Keratinocyte (primary cell): ENCODE measurements around the gene ERG28. TPM values are rescaled to one million over a fixed set of nuclear protein-coding genes. Genes with fewer than 3 reads are reported as not detected.

Source experiments
- DNase-seq: peaks from one replicate; pipeline ENCODE4 v3.0.0-alpha.2; 2011; ENCODE audit warnings: low read depth, missing footprints, low spot score
- FAIRE-seq: peaks from 2 replicates; lab custom pipeline; 2011; peaks lifted over from hg19 to GRCh38; lab: Jason Lieb, UNC
- H2AFZ ChIP-seq: 2 replicates; pipeline ENCODE4 v1.6.0; 2012; ENCODE audit warnings: low read length, control low read depth, inconsistent platforms; ENCODE audit not compliant: control insufficient read depth
- H3K27ac ChIP-seq: 2 replicates; pipeline ENCODE4 v1.5.1; 2011; ENCODE audit warnings: low read length; ENCODE audit not compliant: control insufficient read depth, insufficient read depth
- H3K27me3 ChIP-seq: 3 replicates; pipeline ENCODE4 v1.6.0; 2011; ENCODE audit warnings: low read length; ENCODE audit not compliant: control insufficient read depth, insufficient read depth; ENCODE audit errors: extremely low read depth
- H3K36me3 ChIP-seq, 2 experiments: 2 replicates in 1 of 2; 3 replicates in 1 of 2; pipeline ENCODE4 v1.5.1; 2011; ENCODE audit warnings: low read length in 2 of 2, mild to moderate bottlenecking in 1 of 2; ENCODE audit not compliant: control insufficient read depth in 2 of 2, insufficient read depth in 2 of 2; ENCODE audit errors: extremely low read depth in 1 of 2
- H3K4me1 ChIP-seq: 3 replicates; pipeline ENCODE4 v1.5.1; 2011; ENCODE audit warnings: low read length; ENCODE audit not compliant: control insufficient read depth, insufficient read depth; ENCODE audit errors: extremely low read depth
- H3K4me2 ChIP-seq: 3 replicates; pipeline ENCODE4 v1.6.0; 2011; ENCODE audit warnings: low read depth, low read length; ENCODE audit not compliant: control insufficient read depth, insufficient read depth; ENCODE audit errors: extremely low read depth
- H3K4me3 ChIP-seq, 3 experiments: fragments of 200-600 bp in 1 of 3; sonication (generic) in 1 of 3; 2 replicates in 2 of 3; 3 replicates in 1 of 3; pipeline ENCODE4 v1.5.1; 2011 to 2016; ENCODE audit warnings: low read length in 3 of 3, mild to moderate bottlenecking in 3 of 3, control low read depth in 2 of 3, inconsistent platforms in 1 of 3, low read depth in 1 of 3, mixed read lengths in 1 of 3, mixed run types in 1 of 3, moderate library complexity in 1 of 3; ENCODE audit not compliant: control insufficient read depth in 2 of 3, insufficient read depth in 2 of 3; ENCODE audit errors: extremely low read depth in 1 of 3
- H3K79me2 ChIP-seq: 2 replicates; pipeline ENCODE4 v1.6.0; 2012; ENCODE audit warnings: low read length; ENCODE audit not compliant: control insufficient read depth, insufficient read depth
- H3K9ac ChIP-seq: 3 replicates; pipeline ENCODE4 v1.6.0; 2011; ENCODE audit warnings: low read length; ENCODE audit not compliant: control insufficient read depth, insufficient read depth; ENCODE audit errors: extremely low read depth
- H3K9me1 ChIP-seq: 3 replicates; pipeline ENCODE4 v1.6.0; 2011; ENCODE audit warnings: low read length; ENCODE audit not compliant: control insufficient read depth, insufficient read depth; ENCODE audit errors: extremely low read depth
- H3K9me3 ChIP-seq: 2 replicates; pipeline ENCODE4 v1.5.1; 2012; ENCODE audit warnings: low read depth, low read length; ENCODE audit not compliant: control insufficient read depth
- H4K20me1 ChIP-seq: 3 replicates; pipeline ENCODE4 v1.6.0; 2011; ENCODE audit warnings: low read length; ENCODE audit not compliant: control insufficient read depth, insufficient read depth; ENCODE audit errors: extremely low read depth
- EZH2 ChIP-seq: IDR thresholded peaks from one replicate; pipeline ENCODE4 v1.6.1; 2012; ENCODE audit warnings: inconsistent platforms, mild to moderate bottlenecking, low read length, moderate library complexity
- dilution Hi-C: fragments of 300-500 bp; cut with MboI; formaldehyde crosslinking; loops from one replicate; pipeline ENCODE4 v1.7.0; 2020; ENCODE audit warnings: low sequenced_read_pairs; ENCODE audit not compliant: extremely low pct_ligation_motif_present
- polyA minus RNA-seq, 3 experiments: library from RNA; depleted of rRNA, polyadenylated mRNA; stranded (reverse); fragments of >200 nt; gene quantifications; 1 replicate in 1 of 3; 2 replicates in 1 of 3; 3 replicates in 1 of 3; pipeline ENCODE4 v1.2.3, GENCODE V29; 2011
- polyA plus RNA-seq, 5 experiments: library from polyadenylated mRNA; depleted of rRNA in 3 of 5; stranded (reverse) in 3 of 5; stranded (forward) in 1 of 5; unstranded in 1 of 5; fragments of >200 nt; gene quantifications; 1 replicate in 1 of 5; 2 replicates in 3 of 5; 3 replicates in 1 of 5; pipeline versions ENCODE4 v1.2.1 to v1.2.3, GENCODE V29; 2011 to 2012; ENCODE audit warnings: missing spikeins in 2 of 5, low read depth in 1 of 5, low replicate concordance in 1 of 5
- TF ChIP-seq, protein P1 (sequence below), 3 experiments: IDR thresholded peaks in 1 of 3; conservative IDR thresholded peaks in 1 of 3; optimal IDR thresholded peaks in 1 of 3; 2 replicates in 2 of 3; 3 replicates in 1 of 3; pipeline versions ENCODE3 to v1.5.1; 2011; ENCODE audit warnings: low read length in 3 of 3, mild to moderate bottlenecking in 3 of 3, moderate library complexity in 2 of 3, control low read depth in 1 of 3, inconsistent platforms in 1 of 3; ENCODE audit not compliant: insufficient read depth in 2 of 3; ENCODE audit errors: extremely low read depth in 1 of 3

ERG28 gene, protein sequence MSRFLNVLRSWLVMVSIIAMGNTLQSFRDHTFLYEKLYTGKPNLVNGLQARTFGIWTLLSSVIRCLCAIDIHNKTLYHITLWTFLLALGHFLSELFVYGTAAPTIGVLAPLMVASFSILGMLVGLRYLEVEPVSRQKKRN
- polyA plus RNA-seq (48.1 to 63.1 TPM (median 59.8 TPM) in 3 replicates), polyA minus RNA-seq (21.2 to 35.3 TPM (median 23.5 TPM) in 3 replicates)
- polyA plus RNA-seq (2011; ENCODE audit: low read depth): 8.3 TPM
- 50.2 and 78.6 TPM in 2 replicates for polyA plus RNA-seq (2011; cell fraction: cytosol; rRNA removed)
- 27.8 and 29.0 TPM in 2 replicates for polyA plus RNA-seq (2011; cell fraction: nucleus; rRNA removed)
- 20.3 and 36.4 TPM in 2 replicates for polyA plus RNA-seq (2012; ENCODE audit: low replicate concordance)
- 14.2 TPM for polyA minus RNA-seq (2011; cell fraction: cytosol; rRNA and poly(A)+ RNA removed)
- polyA minus RNA-seq (2011; cell fraction: nucleus; rRNA and poly(A)+ RNA removed): 5.5 and 7.6 TPM in 2 replicates

- H3K27ac ChIP-seq: peak within 1 kb of the TSS; percentile 63
- peaks cover 39% of the 10 kb centered on the region for H3K79me2 ChIP-seq
- H4K20me1 ChIP-seq: no peaks in the 10 kb centered on the region
- DNase-seq: peak; percentile 96
- dilution Hi-C loops: no loop called here
- peaks cover 0 to 10% of the 10 kb centered on the region in 2 experiments for H3K36me3 ChIP-seq
- peak within 1 kb of the TSS; percentile 88 for H3K9ac ChIP-seq
- H3K4me3 ChIP-seq: peak within 1 kb of the TSS; percentile 69 to 97 (median 93)
- H3K9me3 ChIP-seq: no peaks in the 10 kb centered on the region
- H2AFZ ChIP-seq: peak within 1 kb of the TSS; percentile 95
- no peaks in the 10 kb centered on the region for H3K9me1 ChIP-seq
- H3K27me3 ChIP-seq: no peaks in the 10 kb centered on the region
- FAIRE-seq: peak; percentile 57
- TF ChIP-seq, protein P1, sequence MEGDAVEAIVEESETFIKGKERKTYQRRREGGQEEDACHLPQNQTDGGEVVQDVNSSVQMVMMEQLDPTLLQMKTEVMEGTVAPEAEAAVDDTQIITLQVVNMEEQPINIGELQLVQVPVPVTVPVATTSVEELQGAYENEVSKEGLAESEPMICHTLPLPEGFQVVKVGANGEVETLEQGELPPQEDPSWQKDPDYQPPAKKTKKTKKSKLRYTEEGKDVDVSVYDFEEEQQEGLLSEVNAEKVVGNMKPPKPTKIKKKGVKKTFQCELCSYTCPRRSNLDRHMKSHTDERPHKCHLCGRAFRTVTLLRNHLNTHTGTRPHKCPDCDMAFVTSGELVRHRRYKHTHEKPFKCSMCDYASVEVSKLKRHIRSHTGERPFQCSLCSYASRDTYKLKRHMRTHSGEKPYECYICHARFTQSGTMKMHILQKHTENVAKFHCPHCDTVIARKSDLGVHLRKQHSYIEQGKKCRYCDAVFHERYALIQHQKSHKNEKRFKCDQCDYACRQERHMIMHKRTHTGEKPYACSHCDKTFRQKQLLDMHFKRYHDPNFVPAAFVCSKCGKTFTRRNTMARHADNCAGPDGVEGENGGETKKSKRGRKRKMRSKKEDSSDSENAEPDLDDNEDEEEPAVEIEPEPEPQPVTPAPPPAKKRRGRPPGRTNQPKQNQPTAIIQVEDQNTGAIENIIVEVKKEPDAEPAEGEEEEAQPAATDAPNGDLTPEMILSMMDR (optimal IDR thresholded peaks at IDR 0.05 in 1 of 3, IDR thresholded peaks at IDR 0.05 in 1 of 3, conservative IDR thresholded peaks at IDR 0.05 in 1 of 3; ENCODE audit: extremely low read depth in 1 of 3, insufficient read depth in 2 of 3, low read length in 3 of 3): no peak
- no peak for TF ChIP-seq EZH2
- peak within 1 kb of the TSS; percentile 93 for H3K4me2 ChIP-seq
- H3K4me1 ChIP-seq: peaks cover 14% of the 10 kb centered on the region
Observed at GRCh38 chr14:75660630-75661498, at the start of gene ERG28, which contains the start of gene TTLL5. TSS of gene ERG28 (minus strand) at chr14:75660876. CDS start at chr14:75657502, 3,374 bp downstream. TSS of gene TTLL5 (plus strand) at chr14:75661246. CDS start at chr14:75663150, 1,904 bp downstream.

DNA sequence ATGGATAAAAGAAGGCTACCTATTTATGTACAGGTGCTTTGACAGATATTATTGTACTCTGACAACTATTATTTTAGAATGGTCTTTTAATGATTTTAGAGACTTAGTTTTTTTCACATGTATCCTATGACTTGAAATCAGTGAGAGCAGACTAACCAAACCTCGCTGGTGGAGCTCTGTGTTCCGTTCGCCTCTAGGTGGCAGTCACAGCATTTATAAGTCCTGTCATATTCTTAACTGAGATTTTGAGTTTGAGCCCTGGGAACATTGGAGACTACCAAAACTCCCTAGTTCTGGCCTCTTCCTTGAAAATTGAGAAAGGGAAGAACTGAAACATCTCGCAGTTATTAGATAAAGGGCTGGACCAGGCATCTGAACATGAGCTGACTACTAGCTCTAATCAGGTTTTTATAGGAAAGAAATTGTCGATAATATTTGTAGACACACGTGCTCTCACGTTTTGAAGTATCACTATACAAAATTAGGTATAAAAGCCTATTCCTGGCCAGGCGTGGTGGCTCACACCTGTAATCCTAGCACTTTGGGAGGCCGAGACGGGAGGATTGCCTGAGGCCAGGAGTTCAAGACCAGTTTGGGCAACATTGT is 48.6 kb upstream of the ERG28 start:
- H3K27ac ChIP-seq: no peak overlapping the region
- peaks cover 0 to 4% of the 10 kb centered on the region in 2 experiments for H3K36me3 ChIP-seq
- no peaks in the 10 kb centered on the region for H3K27me3 ChIP-seq
- peaks cover 15% of the 10 kb centered on the region for H3K4me1 ChIP-seq
- no peak overlapping the region for H3K9ac ChIP-seq
- H3K9me3 ChIP-seq: no peaks in the 10 kb centered on the region
- no peak for DNase-seq
- no peak for TF ChIP-seq EZH2
- TF ChIP-seq, protein P1 (optimal IDR thresholded peaks at IDR 0.05 in 1 of 3, IDR thresholded peaks at IDR 0.05 in 1 of 3, conservative IDR thresholded peaks at IDR 0.05 in 1 of 3; ENCODE audit: extremely low read depth in 1 of 3, insufficient read depth in 2 of 3, low read length in 3 of 3): peak; percentile 68 to 78 (median 75)
- H3K79me2 ChIP-seq: no peaks in the 10 kb centered on the region
- H3K4me2 ChIP-seq: no peak overlapping the region
- no peaks in the 10 kb centered on the region for H4K20me1 ChIP-seq
- peaks cover 4% of the 10 kb centered on the region for H3K9me1 ChIP-seq
- no peak overlapping the region for H3K4me3 ChIP-seq
- no peak overlapping the region for H2AFZ ChIP-seq
- dilution Hi-C loops: no loop called here
- FAIRE-seq: peak; percentile 78
